Measurements from ENCODE around the gene NRDE2.
"Not testable (repeated sequence)": the region's sequence is repeated elsewhere in the genome, so short reads cannot be mapped to it uniquely, and the experiment has no call there.

NRDE2 gene

DNA sequence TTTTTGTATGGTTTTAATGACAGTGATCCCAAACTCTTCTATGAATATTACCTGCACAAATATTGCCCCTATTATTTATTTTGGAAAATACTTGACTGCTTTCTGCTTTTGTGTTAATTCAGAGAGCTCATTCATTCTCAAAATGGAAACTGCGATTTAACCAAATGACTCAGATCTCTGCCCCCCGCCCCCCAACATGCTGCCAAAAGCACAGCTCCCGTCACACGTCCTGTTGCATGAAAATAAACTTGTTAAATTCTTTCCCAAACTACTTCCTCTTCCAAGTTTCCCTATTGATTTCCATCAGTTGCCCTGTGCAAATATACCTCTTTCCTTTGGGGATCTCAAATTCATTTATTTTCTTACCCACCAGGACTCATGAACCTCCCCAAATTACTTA lies 18.0 kb upstream of the NRDE2 start:
- no peak overlapping the region for H3K27ac ChIP-seq
- no peak overlapping the region for H3K4me3 ChIP-seq (ENCODE audit: low read depth, low read length)
- no peaks in the 10 kb centered on the region for H3K36me3 ChIP-seq
- no peak for DNase-seq
- TF ChIP-seq, protein P1, sequence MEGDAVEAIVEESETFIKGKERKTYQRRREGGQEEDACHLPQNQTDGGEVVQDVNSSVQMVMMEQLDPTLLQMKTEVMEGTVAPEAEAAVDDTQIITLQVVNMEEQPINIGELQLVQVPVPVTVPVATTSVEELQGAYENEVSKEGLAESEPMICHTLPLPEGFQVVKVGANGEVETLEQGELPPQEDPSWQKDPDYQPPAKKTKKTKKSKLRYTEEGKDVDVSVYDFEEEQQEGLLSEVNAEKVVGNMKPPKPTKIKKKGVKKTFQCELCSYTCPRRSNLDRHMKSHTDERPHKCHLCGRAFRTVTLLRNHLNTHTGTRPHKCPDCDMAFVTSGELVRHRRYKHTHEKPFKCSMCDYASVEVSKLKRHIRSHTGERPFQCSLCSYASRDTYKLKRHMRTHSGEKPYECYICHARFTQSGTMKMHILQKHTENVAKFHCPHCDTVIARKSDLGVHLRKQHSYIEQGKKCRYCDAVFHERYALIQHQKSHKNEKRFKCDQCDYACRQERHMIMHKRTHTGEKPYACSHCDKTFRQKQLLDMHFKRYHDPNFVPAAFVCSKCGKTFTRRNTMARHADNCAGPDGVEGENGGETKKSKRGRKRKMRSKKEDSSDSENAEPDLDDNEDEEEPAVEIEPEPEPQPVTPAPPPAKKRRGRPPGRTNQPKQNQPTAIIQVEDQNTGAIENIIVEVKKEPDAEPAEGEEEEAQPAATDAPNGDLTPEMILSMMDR (IDR thresholded peaks at IDR 0.05; ENCODE audit: low read depth, low read length) = no peak
- H3K9me3 ChIP-seq (ENCODE audit: severe bottlenecking) = no peaks in the 10 kb centered on the region
- no peaks in the 10 kb centered on the region for H3K27me3 ChIP-seq (ENCODE audit: insufficient read depth, low read depth, severe bottlenecking)

GRCh38 chr14:90348270-90348669 lies 16.5 kb upstream of the NRDE2 start:
- Histone ChIP-seq H3K9me3 (ENCODE audit: severe bottlenecking) (no peaks in the 10 kb centered on the region), H3K36me3 (no peaks in the 10 kb centered on the region), H3K4me3 (ENCODE audit: low read depth, low read length) (no peak overlapping the region), H3K27me3 (ENCODE audit: insufficient read depth, low read depth, severe bottlenecking) (no peaks in the 10 kb centered on the region), H3K27ac (no peak overlapping the region)
- DNase-seq = no peak
- TF ChIP-seq, protein P1 (IDR thresholded peaks at IDR 0.05; ENCODE audit: low read depth, low read length) = no peak

DNA sequence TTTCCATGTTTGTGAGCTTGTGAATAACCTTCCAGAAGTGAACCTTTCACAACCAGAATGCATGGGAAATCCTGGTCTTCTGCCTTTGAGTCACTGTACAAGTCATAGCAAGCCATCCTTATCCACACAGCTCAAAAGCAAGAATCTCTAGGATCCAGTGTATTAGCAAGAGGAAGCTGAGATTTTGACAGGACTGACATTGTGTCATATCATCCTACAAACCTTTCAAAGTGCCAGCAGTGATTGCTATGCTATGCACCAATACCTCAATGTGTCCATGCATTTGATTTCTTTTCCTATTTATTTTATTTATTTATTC lies 13.5 kb upstream of the NRDE2 start:
- TF ChIP-seq, protein P1 (IDR thresholded peaks at IDR 0.05; ENCODE audit: low read depth, low read length) = no peak
- Histone ChIP-seq H3K36me3 (no peaks in the 10 kb centered on the region), H3K9me3 (ENCODE audit: severe bottlenecking) (no peaks in the 10 kb centered on the region), H3K4me3 (ENCODE audit: low read depth, low read length) (no peak overlapping the region), H3K27ac (no peak overlapping the region), H3K27me3 (ENCODE audit: insufficient read depth, low read depth, severe bottlenecking) (no peaks in the 10 kb centered on the region)
- DNase-seq = no peak

- no peaks in the 10 kb centered on the region for H3K27me3 ChIP-seq (ENCODE audit: insufficient read depth, low read depth, severe bottlenecking)
- DNase-seq = no peak
- no peaks in the 10 kb centered on the region for H3K9me3 ChIP-seq (ENCODE audit: severe bottlenecking)
- TF ChIP-seq, protein P1 (IDR thresholded peaks at IDR 0.05; ENCODE audit: low read depth, low read length) = no peak
- H3K27ac ChIP-seq = no peak overlapping the region
- H3K4me3 ChIP-seq (ENCODE audit: low read depth, low read length) = no peak overlapping the region
- H3K36me3 ChIP-seq = no peaks in the 10 kb centered on the region
Observed at GRCh38 chr14:90344331-90345238, 12.8 kb upstream of the NRDE2 start.

GRCh38 chr14:90342327-90342726 lies 10.6 kb upstream of the NRDE2 start:
- TF ChIP-seq, protein P1 (IDR thresholded peaks at IDR 0.05; ENCODE audit: low read depth, low read length) = no peak
- Histone ChIP-seq H3K27me3 (ENCODE audit: insufficient read depth, low read depth, severe bottlenecking) (no peaks in the 10 kb centered on the region), H3K27ac (no peak overlapping the region), H3K36me3 (no peaks in the 10 kb centered on the region), H3K4me3 (ENCODE audit: low read depth, low read length) (no peak overlapping the region), H3K9me3 (ENCODE audit: severe bottlenecking) (no peaks in the 10 kb centered on the region)
- no peak for DNase-seq

DNA sequence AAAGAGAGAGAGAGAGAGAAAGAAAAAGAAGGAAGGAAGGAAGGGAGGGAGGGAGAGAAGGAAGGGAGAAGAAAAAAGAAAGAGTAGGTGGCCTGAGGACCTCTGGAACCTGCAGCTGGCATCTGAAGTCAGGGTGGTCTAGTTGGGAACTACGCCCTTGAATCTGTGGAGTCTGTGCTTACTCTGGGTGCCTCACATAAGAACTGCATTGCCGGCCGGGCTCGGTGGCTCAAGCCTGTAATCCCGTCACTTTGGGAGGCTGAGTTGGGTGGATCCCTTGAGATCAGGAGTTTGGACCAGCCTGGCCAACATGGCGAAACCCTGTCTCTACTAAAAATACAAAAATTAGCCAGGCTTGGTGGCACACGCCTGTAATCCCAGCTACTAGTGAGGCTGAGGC lies 10.0 kb upstream of the NRDE2 start:
- Histone ChIP-seq H3K9me3 (ENCODE audit: severe bottlenecking) (no peaks in the 10 kb centered on the region), H3K36me3 (no peaks in the 10 kb centered on the region), H3K27me3 (ENCODE audit: insufficient read depth, low read depth, severe bottlenecking) (no peaks in the 10 kb centered on the region), H3K27ac (no peak overlapping the region), H3K4me3 (ENCODE audit: low read depth, low read length) (no peak overlapping the region)
- peak; percentile 33 for DNase-seq
- TF ChIP-seq, protein P1 (IDR thresholded peaks at IDR 0.05; ENCODE audit: low read depth, low read length) = no peak

DNA sequence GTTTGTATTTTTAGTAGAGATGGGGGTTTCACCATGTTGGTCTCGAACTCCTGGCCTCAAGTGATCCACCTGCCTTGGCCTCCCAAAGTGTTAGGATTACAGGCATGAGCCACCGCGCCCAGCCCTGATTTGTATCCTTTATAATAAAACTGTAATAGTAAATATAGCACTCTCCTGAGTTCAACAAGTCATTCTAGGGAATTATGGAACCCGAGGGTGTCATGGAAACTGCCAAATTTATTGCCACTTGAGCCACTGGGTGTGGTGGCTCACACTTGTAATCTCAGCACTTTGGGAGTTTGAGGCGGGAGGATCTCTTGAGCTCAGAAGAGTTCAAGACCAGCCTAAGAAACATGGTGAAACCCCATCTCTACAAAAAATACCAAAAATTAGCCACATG lies 9.5 kb upstream of the NRDE2 start:
- not testable (repeated sequence) for DNase-seq; H3K36me3 ChIP-seq; H3K4me3 ChIP-seq (ENCODE audit: low read depth, low read length); H3K27me3 ChIP-seq (ENCODE audit: insufficient read depth, low read depth, severe bottlenecking); H3K9me3 ChIP-seq (ENCODE audit: severe bottlenecking); H3K27ac ChIP-seq

All from WERI-Rb-1 (cell line).